ENCODE measurements around the gene RFTN1. TPM values are rescaled to one million over a fixed set of nuclear protein-coding genes. Genes with fewer than 3 reads are reported as not detected.

RFTN1 gene
- total RNA-seq, 2 experiments from 2014 or later = 111 to 114 TPM

- ChIA-PET CTCF (interaction anchor here (1.4 kb wide), 1 partner anchor 14 kb away, joined by 3 read pairs; no protein-coding TSS in a partner anchor), POLR2A (no interaction called here)
Measured at GRCh38 chr3:16377847-16378302, 135.6 kb downstream of the RFTN1 start.

DNA sequence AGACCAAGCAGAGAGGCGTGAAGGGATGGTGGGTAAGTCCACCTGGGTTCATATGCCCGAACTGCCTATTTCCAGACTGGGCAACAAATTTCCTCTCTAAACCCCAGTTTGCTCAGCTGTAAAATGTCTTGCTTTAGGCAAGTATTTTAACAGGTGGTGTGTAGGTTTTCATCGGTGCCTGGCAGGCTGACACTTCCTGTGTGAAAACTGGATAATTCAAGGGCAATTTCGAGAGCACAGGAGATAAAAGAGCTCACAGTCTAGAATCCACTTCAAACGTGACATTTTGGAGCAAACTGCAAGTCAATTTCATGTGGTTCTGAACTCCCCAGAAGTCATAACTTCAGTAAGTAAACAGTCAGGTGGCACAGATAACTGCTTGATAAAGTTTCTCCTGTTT lies 136.3 kb downstream of the RFTN1 start:
- POLR2A ChIA-PET = no interaction called here
- CTCF ChIA-PET = interaction anchor here (1.4 kb wide), 1 partner anchor 13 kb away, joined by 3 read pairs; no protein-coding TSS in a partner anchor

DNA sequence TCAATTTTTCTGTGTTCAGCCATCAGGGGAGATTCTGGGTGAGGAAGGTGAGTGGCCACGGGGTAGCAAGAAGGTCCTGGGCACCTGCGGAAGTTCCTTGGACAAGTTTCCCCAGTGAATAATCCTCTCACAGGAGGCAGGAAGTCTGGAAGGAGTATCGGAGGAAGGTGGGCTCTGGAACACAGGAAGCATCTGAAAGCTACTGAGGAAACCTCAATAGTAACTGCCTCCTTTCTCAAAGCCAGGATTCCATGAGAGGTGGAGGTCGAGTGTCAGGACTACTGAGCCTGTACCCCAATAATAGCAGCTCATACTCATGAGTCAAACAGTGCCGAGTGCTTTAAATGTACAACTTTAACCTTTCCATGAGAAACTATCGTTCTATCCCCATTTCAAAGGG lies 137.6 kb downstream of the RFTN1 start:
- CTCF ChIA-PET = interaction anchor here (1.7 kb wide), 1 partner anchor 86 kb away, joined by 7 read pairs; no protein-coding TSS in a partner anchor

DNA sequence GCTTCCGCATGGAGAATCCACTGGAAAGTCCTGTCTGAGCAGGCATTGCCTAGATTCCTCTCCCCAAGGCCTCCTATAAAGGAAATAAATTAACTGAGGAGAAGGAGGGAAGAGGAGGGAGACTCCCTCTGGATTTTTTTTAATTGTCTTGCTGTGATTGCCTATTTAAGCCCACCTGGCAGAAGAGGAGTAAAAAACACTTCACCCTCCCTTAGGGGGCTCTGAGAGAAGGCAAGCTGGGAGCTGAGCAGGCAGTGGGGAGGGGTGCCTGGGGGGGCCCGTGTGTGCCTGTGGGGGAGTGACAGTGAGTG lies 138.6 kb downstream of the RFTN1 start:
- CTCF ChIA-PET = interaction anchor here (1.7 kb wide), 1 partner anchor 85 kb away, joined by 7 read pairs; no protein-coding TSS in a partner anchor

More for the DNA sequence above, 137.6 kb downstream of the RFTN1 start:
- POLR2A ChIA-PET = no interaction called here

DNA sequence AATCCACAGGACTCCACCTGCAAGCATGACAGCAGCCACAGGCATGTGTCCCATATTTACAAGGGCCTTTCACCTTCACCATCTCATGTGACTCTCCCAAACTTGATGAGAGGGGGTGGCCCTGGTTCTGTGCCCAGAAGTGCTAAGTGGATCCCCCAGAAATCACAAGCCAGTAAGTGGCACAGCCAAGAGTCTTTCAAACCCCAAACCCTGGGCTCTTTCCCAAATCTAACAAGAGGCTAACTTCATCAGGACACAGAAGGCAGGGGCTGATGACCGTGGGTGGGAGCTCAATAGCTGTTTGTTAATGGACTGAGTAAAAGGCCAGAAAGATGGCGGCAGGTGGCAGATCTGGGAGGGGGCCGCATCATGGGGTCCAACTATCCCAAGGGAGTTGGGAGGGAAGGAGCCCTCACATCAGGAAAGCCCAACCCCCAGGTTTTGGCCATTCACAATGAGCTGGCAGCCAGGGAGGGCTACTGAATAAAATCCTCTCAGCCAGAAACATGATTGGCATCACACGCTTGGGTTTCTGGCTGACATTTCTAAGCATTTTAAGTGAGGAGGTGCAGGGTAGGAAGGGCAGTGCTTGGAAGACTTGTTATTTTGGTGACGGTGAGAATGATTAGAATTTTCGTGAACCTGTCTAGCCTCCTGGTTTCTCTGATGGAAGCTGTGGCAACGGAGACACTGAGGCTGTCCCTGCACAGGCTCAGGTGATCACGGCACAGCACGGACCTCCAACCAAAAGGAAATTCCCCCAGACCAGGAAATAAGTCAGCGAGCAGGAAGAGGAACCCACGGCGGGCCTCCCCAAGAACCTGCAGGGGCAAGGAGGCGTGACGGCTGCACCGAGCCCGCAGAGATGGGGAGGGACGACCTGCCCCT lies 139.2 kb downstream of the RFTN1 start:
- CTCF ChIA-PET = no interaction called here
- POLR2A ChIA-PET = no interaction called here

More for the DNA sequence above, 138.6 kb downstream of the RFTN1 start:
- POLR2A ChIA-PET = no interaction called here

DNA sequence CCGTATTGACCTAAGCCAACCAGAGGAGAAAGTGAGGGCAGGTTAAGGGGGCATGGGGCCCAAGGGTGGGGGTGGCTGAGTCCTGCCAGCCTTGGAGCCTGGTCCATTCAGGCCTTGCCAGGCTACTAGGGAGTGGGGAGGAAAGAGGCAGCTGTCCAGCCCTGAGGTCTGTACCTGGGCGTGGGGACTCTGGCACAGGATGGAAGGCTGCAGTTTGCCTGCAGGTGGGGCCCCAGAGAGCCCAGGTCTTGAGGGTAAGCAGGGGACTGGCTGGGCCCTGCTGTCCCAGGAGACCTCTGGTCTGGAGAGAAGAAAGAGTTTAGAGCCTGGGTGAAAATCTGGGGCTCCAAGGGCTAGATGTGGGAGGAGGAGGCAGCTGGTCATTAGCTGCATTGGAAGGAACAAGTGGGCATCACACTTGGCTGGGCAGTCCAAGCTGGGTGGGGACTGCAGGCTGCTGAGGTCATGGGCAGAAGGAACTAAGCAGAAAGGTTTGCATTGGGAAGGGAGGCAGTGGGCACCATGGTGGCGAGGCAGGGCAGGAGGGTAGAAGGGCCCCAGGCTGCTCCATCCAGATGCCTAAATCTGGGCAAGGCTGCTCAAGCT lies 140.1 kb downstream of the RFTN1 start:
- CTCF ChIA-PET = no interaction called here
- POLR2A ChIA-PET = no interaction called here

DNA sequence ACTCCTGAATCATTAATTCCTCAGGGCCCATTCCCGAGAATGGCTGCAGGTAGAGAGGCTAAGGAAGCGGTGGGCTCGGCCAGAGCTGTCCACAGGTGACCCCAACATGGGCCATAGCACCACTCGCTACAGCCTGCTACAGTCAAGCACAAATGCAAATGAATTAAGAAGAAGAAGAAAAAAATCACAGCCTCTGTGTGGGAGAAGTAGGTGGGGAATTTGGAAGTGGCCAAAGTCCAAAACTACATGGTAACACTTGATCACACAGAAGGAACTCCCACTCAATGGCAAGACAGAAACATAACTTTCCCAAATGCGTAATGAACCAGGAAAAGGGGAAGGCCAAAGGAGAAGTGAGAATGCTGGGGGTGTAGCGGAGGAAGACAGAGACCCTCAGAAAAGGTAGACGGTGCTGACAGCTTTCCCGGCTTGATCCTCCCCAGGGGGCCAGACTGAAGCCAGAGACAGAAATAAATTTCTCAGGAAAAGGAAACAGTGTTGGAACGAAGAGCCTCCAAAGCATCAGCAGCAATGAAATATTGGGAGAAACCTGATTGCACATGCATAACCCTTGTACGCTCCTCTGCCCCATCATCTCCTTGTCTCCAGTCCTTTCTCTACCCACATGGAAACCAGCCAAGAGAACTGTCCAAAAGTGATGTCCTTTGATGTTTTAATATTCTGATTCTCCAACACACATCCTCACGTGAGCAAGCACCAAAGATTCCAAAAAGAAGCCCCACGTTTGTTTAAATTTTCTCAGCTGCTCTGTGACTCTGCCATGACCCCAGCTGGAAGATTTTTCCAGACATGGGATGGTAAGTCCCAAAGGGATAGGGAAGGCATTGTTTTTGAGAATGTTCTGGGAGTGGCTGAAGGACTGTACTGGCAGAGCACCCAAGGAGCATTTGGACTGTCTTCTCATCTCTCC lies 140.9 kb downstream of the RFTN1 start:
- POLR2A ChIA-PET = no interaction called here

DNA sequence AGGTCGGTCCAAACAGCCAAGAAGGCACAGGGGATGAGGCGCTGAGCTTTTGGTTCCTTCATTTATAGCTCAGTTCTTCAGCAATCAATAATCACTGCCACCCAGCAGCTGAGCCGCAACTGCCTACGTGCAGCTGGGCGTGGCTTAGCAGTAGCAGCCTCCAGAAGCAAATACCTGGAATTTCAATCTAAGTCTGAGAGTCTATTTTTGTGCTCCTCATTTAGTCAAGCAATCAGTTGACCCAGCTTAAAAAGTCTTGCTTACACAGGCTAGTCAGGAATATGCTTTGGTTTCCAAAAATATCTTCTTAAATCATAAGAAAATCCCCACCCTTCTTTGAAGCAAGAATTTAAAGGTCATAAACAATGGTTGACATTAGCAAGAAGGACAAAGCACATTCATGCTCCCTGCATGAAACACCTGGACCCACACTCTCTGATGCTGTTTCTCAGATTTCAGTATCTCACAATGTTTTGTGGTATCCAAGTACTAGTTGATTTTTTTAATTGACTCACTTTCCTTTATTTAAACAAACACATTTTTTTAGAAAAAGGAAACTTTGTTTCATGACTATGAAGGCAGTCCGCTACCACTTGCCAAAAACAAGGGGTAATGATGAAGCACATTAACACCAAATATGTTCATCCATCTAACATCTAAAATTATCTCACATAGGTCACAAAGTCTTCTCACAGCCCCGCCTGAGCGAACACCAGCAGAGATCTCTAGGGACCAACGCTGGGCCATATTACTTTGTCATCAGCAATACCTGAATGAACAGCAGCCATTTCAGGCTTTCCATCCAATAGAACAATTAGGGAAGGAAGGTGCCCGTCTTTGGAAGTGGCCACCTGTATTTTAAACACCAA lies 142.4 kb downstream of the RFTN1 start:
- CTCF ChIA-PET = no interaction called here
- POLR2A ChIA-PET = no interaction called here

More for the DNA sequence above, 140.9 kb downstream of the RFTN1 start:
- CTCF ChIA-PET = no interaction called here

- CTCF ChIA-PET = no interaction called here
- POLR2A ChIA-PET = no interaction called here
Measured at GRCh38 chr3:16370503-16370871, 143.0 kb downstream of the RFTN1 start.

GRCh38 chr3:16369885-16370284 lies 143.6 kb downstream of the RFTN1 start:
- POLR2A ChIA-PET = no interaction called here

DNA sequence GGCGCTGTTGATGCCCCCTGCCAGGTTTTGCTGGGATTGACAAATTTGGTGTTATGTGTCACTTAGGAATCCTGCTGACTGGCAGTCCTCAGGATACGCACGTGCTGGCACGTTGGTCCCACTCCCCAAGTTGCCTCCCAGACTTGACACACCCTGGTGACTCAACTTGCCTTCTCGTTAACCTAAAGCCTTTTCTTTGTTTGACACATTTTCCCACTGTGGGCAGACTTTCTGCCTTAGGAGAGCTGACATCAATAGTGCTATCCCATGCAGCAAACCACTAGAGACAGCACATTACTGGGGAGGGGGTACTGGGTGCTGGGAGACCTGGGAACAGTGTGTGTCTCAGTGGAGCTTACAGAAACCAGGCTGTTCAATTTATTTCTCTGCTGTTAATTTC lies 144.2 kb downstream of the RFTN1 start:
- CTCF ChIA-PET = interaction anchor here (0.6 kb wide), 1 partner anchor 101 kb away, joined by 4 read pairs; no protein-coding TSS in a partner anchor
- POLR2A ChIA-PET = no interaction called here

More at GRCh38 chr3:16369885-16370284, 143.6 kb downstream of the RFTN1 start:
- CTCF ChIA-PET = no interaction called here

- POLR2A ChIA-PET = no interaction called here
- CTCF ChIA-PET = no interaction called here
Measured at GRCh38 chr3:16366581-16366980, 146.9 kb downstream of the RFTN1 start.

- CTCF ChIA-PET = no interaction called here
- POLR2A ChIA-PET = no interaction called here
Measured at GRCh38 chr3:16365491-16366128, 147.9 kb downstream of the RFTN1 start.

GRCh38 chr3:16364963-16365362 lies 148.5 kb downstream of the RFTN1 start:
- ChIA-PET POLR2A (no interaction called here), CTCF (no interaction called here)

GRCh38 chr3:16364323-16364722 lies 149.2 kb downstream of the RFTN1 start:
- POLR2A ChIA-PET = no interaction called here
- CTCF ChIA-PET = interaction anchor here (0.9 kb wide), 1 partner anchor 13 kb away, joined by 3 read pairs; no protein-coding TSS in a partner anchor

DNA sequence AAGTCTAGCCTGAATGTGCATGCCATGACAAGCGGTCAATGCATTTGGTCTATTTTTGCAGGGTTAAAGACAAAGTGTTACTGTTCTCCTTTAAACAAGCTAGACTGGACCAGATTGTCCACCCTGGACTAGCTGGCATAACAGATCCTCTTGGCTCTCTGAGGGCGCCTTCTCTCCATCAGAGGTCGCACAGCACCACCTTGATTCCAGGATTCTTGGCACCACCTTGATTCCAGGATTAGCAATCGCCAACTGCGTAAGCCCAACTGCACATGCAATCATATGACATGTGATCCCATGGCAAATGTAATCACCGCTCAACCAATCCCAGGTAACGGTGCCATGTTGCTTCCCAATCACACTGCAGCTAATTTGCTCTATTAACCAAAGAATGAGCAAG lies 149.9 kb downstream of the RFTN1 start:
- CTCF ChIA-PET = interaction anchor here (0.9 kb wide), 1 partner anchor 13 kb away, joined by 3 read pairs; no protein-coding TSS in a partner anchor
- POLR2A ChIA-PET = no interaction called here

DNA sequence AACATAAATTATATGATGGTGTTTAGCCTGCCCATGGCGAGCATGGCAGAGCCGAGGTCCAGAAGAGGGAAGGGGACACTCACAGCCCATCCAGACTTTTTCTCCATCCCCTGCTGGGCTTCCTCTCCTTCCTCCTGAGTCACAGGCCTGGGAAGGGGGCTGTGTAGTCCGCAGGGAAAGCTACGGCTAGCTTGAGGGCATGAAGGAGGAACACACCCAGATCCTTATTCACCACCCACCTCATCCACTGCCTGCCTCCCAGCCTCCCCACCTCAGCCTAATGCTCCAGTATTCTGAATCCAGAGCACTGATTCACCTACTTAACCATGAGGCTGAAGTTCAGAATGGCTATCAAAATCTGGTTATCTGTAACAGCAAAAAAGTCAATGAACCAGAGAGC lies 150.7 kb downstream of the RFTN1 start:
- ChIA-PET POLR2A (no interaction called here), CTCF (no interaction called here)

DNA sequence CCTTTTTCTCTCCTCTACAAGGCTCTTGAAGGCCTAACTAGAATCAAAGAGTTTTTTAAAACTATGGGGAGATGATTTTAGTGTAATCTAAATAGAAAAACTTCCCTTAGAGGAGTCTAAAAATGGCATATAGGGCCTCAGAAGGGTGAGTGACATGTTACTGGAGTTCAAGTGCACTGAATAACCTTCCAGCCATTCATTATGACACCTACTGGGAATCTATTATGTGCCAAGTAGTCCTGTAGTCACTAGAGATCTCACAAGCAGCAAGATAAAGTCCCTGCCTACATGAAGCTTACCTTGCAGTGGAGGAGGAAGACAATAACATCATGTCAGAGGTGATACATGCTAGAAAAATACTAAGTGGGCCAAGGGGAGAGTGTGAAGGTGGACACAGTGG lies 152.4 kb downstream of the RFTN1 start:
- POLR2A ChIA-PET = no interaction called here
- CTCF ChIA-PET = no interaction called here

GRCh38 chr3:16359331-16359730 lies 154.2 kb downstream of the RFTN1 start:
- ChIA-PET POLR2A (no interaction called here), CTCF (no interaction called here)

Measured in activated CD8-positive, alpha-beta memory T cell treated with anti-CD3 and anti-CD28 coated beads for 36 hours (primary cell).